NCI-H748 treated with DMSO at 0.1 percent for 48 hours (cell line): ENCODE measurements around the gene ATOH7.
"Not testable (repeated sequence)": the region's sequence is repeated elsewhere in the genome, so short reads cannot be mapped to it uniquely, and the experiment has no call there.

Experiments used
- DNase-seq: peaks from one replicate; lab custom pipeline; 2025; lab: John Stamatoyannopoulos, UW

The ATOH7 gene

GRCh38 chr10:68237173-68237572 lies 5.3 kb upstream of the ATOH7 start:
- DNase-seq: no peak

DNA sequence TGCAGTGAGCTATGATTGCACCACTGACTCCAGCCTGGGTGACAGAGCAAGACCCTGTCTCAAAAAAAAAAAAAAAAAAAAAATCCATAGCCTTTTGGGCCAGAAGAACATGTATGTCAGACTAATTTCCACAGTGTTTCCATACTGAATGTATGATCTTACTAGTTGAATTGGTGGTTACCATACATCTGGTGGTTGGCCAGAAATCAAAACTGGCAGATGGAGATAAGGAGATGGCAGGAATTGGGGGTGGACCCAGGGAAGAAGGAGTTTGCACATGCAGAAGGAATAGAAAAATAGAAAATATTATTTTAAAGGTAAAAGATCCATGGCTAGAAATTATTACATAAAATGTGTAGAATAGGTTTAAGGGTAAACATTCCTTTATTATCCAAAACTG lies 3.7 kb upstream of the ATOH7 start:
- DNase-seq: no peak

DNA sequence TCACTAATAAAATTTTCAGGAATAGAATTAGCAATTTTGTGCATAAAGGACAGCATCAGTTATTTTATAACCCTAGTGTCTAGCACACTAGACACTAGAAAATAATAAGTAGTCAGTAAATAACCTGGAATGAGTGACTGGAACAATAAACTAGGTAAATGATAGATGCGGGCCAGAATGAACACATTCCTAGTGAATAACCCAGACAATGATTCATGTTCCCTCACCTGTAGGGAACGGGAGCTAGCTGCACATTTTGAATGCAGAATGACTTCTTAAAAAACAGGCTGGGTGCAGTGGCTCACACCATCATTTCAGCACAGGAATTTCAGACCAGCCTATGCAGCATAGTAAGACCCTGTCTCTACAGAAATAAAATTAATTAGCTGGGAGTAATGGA lies 3.2 kb upstream of the ATOH7 start:
- DNase-seq: no peak

GRCh38 chr10:68233046-68233445 lies 1.1 kb upstream of the ATOH7 start:
- DNase-seq: no peak

GRCh38 chr10:68231106-68231816 lies 652 bp downstream of the ATOH7 start:
- DNase-seq: peak; percentile 25

DNA sequence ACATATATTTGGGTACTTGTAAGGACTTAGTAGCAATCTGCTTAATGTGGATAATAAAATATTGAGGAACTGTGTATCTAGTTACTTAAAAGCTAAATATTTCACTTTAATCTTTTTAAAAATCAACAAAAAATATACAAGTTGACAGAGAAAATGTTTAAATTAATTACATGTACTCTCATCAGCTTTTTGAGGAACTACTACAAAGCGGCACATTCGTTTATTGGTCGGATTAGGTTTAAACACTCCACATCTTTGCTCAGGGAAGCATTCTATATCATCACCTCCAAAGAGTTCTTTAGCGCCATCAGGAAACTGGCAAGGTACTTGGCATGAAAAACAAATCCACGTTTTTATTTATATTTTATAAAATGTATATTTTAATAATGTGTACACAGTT lies 1.6 kb downstream of the ATOH7 start:
- DNase-seq: no peak

GRCh38 chr10:68224810-68225209 lies 7.1 kb downstream of the ATOH7 start:
- no peak for DNase-seq

GRCh38 chr10:68223535-68224165 lies 8.3 kb downstream of the ATOH7 start:
- no peak for DNase-seq

- no peak for DNase-seq
Observed at GRCh38 chr10:68222391-68222790, 9.5 kb downstream of the ATOH7 start.

DNA sequence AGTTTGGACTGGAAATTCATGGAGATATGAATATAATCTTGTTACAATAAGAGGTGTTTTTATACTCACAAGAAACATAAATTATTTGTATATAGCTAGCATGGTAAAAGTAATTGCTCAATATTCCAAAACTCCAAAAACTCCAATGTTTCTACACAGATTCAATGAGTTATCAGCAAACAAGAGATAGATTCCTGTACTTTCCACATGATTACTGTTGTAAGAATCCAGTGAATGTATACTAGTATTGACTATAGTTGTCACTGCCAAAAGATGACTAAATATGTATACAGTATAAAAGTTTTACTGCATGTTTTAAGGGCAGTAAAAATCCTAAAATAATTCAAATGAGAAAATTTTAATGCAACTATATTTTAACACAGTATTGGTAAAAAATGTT lies 10.7 kb downstream of the ATOH7 start:
- no peak for DNase-seq

DNA sequence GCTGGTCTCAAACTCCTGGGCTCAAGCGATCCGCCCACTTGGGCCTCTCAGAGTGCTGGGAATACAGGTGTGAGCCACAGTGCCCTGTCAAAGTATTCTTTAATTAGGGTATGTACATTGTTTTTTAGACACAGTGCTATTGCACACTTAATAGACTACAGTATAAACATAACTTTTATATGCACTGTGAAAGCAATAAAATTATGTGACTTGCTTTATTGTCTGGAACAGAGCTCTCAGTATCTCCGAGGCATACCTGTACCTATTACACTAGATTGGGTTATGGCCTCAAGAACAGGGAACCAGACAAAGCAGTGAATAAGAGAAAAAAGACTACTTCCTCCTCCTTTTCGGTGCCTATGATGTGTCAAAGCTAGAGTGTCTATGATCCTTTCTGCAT lies 13.1 kb downstream of the ATOH7 start:
- DNase-seq: no peak

- DNase-seq: peak; percentile 1
Observed at GRCh38 chr10:68212721-68213352, 19.1 kb downstream of the ATOH7 start.

DNA sequence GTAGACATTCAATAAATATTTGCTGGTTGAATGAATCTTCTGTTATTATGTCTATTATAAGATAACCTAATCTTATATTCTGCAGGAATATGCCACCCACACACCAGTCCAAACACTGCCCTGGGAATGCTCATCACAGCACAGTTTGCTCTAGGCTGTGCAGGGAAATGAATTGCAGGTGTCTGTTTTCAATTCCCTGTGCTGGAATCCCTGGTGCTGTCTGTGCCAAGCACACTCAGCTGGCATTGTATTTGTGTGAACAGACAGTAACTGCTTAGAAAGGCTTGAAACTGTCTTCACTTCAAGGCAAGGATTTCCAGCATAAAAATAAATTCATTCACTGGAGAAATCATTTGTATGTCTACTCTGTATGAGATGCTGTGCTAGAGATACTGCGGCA lies 20.2 kb downstream of the ATOH7 start:
- DNase-seq: no peak

DNA sequence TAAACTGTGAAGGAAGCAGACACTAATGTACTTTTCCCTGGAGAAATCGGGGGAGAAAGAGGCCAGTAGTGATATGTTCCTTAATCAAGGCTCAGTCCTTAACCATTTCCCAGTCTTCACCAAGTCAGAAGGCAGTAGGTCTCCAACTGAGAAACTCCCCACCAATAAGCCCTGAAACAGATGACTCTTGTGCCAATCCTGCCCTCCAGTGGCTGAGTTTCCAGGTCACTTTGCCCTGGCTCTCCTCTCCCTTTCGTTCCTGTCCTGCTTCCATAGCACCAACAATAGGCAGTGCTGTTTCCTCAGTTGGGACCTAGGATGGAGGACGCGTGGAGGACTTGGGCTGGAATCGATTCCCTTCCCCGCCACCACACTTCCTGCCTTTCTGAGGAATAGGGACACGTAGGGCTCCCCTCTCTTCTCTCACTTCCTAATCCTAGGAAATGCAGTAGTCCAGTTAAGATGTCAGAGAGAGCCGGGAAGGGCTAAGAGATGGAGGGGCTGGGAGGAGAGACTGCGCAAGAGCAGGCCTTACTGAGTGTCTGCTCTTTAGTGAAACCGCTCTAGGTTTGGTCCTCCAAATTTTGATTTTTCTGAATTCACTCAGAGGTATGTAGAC lies 23.4 kb downstream of the ATOH7 start:
- peak; percentile 39 for DNase-seq

DNA sequence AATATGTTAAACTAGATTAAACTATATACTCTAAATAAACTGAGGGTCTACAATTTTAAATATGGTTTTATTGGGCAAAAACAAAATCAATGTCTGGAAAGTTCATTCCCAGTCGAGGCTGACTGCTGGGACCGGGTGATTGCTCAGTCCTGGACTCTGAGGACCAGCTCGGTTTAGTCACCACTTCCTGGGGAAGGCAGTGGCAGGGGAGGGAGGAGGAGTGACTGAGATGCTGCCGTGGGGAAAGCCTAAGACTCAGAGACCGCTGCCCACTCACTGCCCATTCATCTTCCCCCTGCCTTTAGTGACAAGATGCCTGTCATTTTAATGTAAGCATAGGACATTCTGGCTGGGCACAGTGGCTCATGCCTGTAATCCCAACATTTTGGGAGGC lies 29.0 kb downstream of the ATOH7 start:
- DNase-seq: no peak

GRCh38 chr10:68196701-68197100 lies 35.2 kb downstream of the ATOH7 start:
- no peak for DNase-seq

- DNase-seq: not testable (repeated sequence)
Observed at GRCh38 chr10:68195776-68196175, 36.1 kb downstream of the ATOH7 start.

GRCh38 chr10:68194290-68194689 lies 37.6 kb downstream of the ATOH7 start:
- no peak for DNase-seq

GRCh38 chr10:68192113-68192512 lies 39.8 kb downstream of the ATOH7 start:
- no peak for DNase-seq

- DNase-seq: no peak
Observed at GRCh38 chr10:68188835-68189234, 43.1 kb downstream of the ATOH7 start.

GRCh38 chr10:68185085-68185484 lies 46.8 kb downstream of the ATOH7 start:
- DNase-seq: no peak

DNA sequence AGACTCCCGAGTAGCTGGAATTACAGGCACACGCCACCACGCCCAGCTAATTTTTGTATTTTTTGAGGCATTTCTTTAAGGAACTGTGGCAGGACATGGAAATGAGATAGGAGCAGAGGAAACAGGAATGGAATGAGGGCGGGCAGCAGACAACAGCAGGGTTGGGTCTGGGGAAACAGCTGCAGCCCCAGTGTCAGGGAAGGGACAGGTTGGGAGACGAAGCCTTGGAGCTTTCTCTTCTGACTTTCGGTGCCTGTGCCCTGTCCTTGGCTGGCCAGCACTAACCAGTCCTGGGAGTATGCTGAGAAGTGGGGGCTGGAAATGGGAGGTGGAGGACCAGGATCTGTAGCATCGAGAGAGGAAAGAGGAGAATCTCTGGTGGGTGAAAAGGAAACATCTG lies 47.4 kb downstream of the ATOH7 start:
- DNase-seq: no peak
